ENCODE results near the gene FREM1.

The FREM1 gene

DNA sequence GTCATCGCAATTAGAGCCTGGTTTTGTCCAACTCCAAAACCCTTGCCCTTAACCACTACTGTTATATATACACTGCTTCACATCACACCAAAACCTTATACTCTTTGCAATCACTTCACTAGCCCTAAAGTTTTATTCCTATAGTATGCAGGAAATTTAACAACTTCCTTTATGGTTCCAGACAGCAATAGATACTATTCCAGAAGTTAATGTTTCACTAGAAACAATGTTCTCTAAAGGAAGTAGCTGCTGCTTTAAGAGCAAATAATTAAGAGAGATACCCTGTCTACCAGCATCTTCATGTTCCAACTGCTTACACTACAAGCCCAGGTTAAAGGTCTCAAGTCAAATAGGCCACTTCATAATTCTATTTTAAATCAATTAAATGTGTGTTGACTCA is 22.0 kb downstream of the FREM1 start:
- H3K4me3 ChIP-seq (ENCODE audit: control insufficient read depth, low read depth, low read length) = no peak overlapping the region
- no peak for DNase-seq (ENCODE audit: low read depth)
- TF ChIP-seq, protein P1, sequence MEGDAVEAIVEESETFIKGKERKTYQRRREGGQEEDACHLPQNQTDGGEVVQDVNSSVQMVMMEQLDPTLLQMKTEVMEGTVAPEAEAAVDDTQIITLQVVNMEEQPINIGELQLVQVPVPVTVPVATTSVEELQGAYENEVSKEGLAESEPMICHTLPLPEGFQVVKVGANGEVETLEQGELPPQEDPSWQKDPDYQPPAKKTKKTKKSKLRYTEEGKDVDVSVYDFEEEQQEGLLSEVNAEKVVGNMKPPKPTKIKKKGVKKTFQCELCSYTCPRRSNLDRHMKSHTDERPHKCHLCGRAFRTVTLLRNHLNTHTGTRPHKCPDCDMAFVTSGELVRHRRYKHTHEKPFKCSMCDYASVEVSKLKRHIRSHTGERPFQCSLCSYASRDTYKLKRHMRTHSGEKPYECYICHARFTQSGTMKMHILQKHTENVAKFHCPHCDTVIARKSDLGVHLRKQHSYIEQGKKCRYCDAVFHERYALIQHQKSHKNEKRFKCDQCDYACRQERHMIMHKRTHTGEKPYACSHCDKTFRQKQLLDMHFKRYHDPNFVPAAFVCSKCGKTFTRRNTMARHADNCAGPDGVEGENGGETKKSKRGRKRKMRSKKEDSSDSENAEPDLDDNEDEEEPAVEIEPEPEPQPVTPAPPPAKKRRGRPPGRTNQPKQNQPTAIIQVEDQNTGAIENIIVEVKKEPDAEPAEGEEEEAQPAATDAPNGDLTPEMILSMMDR (IDR thresholded peaks at IDR 0.05; ENCODE audit: control insufficient read depth, insufficient read depth, low read depth, low read length, missing control alignments) = no peak

DNA sequence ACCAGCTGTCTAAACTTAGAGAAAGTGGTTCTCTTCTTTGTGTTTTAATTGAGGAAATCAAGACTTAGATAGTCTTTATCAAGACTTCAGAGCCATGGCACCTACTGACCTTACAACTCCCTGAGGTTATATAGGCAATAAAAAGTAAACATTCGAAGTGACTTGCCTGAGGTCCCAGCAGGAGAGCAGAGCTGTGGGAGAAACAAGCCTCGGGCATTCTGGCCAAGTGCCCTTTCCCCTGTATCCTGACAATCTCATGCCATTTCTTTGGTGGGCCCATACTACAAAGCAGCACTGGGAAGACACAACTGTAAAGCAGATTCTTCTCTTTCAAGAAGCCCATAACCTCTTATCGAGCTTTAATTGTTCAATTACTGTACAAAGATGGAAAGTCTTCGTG is 23.1 kb downstream of the FREM1 start:
- TF ChIP-seq, protein P1 (IDR thresholded peaks at IDR 0.05; ENCODE audit: control insufficient read depth, insufficient read depth, low read depth, low read length, missing control alignments) = no peak
- DNase-seq (ENCODE audit: low read depth) = no peak

DNA sequence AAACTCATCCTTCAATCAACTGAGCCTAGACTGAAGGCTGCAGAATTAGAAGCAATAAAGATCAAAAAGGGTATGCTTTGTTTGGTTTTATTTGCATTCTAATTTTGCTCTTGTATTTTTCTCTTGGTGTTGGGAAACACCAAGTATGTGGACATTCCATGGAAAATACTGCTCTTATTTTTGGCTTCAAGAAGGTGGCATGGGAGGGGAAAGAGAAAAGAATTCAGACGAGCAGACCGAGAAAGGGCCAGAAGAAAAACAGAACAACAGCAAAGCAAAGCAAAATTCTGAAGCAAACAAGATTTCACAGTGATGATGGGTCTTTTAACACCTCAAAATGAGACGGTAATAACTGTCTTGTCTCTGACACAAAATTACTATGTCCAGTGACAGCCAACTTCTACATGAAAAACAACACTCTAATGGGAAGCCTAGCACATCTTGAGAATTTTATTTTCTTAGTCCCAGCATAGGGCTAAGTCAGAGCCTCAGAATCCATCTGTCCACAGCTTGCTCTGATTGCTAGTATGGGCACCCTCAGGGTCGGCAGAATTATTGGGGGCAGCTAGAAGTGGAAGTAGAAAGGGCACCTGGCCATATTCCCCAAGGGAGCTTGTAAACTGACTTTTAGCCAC is 26.8 kb downstream of the FREM1 start:
- DNase-seq (ENCODE audit: low read depth) = no peak
- H3K4me3 ChIP-seq (ENCODE audit: control insufficient read depth, low read depth, low read length) = no peak overlapping the region
- TF ChIP-seq, protein P1 (IDR thresholded peaks at IDR 0.05; ENCODE audit: control insufficient read depth, insufficient read depth, low read depth, low read length, missing control alignments) = no peak

More for the DNA sequence above, 23.1 kb downstream of the FREM1 start:
- no peak overlapping the region for H3K4me3 ChIP-seq (ENCODE audit: control insufficient read depth, low read depth, low read length)

DNA sequence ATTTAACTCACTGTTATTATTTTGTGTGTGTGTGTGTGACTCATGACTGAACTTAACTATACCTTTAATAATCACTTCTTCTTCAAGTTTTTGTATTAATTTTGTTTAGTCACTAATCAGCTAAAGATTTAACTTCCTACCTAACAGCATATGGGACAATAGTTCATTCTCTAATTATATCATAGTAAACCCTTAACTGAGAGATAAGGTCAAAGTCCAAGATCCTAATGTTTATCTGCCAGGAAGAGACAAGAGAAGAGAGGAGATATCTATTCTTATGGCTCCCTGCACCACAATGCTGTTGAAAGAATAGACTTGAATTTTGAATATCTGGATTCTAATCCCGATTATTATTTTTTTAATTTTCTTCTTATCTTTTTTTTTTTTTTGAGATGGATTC is 28.1 kb downstream of the FREM1 start:
- DNase-seq (ENCODE audit: low read depth) = no peak
- no peak overlapping the region for H3K4me3 ChIP-seq (ENCODE audit: control insufficient read depth, low read depth, low read length)
- TF ChIP-seq, protein P1 (IDR thresholded peaks at IDR 0.05; ENCODE audit: control insufficient read depth, insufficient read depth, low read depth, low read length, missing control alignments) = no peak

DNA sequence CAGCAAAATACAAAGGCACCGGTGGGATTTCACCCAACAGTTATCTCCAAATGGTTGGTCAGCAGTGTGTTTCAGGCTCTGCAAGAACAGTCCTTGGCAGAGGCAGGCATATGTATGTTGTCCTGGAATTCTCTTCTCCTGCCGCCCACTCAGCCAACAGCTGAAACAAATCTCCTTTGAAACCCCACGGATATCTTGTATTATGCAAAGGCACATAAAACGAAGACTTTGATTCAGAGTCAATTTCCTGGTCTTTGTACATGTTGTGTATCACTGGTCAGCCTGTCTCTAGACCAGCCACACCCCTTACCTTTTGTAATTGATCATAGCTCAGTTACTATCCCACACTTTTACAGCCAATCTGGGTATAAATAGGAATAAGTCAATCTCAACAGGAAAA is 29.2 kb downstream of the FREM1 start:
- no peak for DNase-seq (ENCODE audit: low read depth)

DNA sequence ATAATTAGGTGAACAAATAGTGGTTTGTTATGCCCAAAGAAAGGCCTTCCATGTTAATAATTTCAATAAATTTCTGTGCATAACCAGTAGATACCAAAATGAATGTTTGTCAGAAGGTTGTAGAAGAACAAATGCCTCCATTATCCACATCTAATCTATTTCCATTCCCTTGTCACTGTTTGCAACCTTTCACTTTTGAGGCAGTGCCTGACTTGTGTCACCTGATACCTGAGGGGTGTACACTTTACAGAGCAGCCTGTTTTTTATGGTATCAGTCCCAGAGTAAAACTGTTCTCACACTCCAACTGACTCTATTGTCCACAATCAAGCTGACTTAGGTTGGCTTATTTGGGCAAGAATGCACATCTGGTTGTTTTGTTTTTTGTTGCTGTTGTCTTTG is 40.1 kb downstream of the FREM1 start:
- no peak for DNase-seq (ENCODE audit: low read depth)
- TF ChIP-seq, protein P1 (IDR thresholded peaks at IDR 0.05; ENCODE audit: control insufficient read depth, insufficient read depth, low read depth, low read length, missing control alignments) = no peak
- H3K4me3 ChIP-seq (ENCODE audit: control insufficient read depth, low read depth, low read length) = no peak overlapping the region

More for the DNA sequence above, 29.2 kb downstream of the FREM1 start:
- H3K4me3 ChIP-seq (ENCODE audit: control insufficient read depth, low read depth, low read length) = no peak overlapping the region
- TF ChIP-seq, protein P1 (IDR thresholded peaks at IDR 0.05; ENCODE audit: control insufficient read depth, insufficient read depth, low read depth, low read length, missing control alignments) = no peak

Data from AG09309 (cell line).